Nephron progenitor cell (in vitro differentiated cells): Measurements from ENCODE around the gene CCL19.
A peak's percentile ranks its signal among the peaks of the same experiment; 100 is the strongest.

Source experiments
- DNase-seq: peaks from one replicate; pipeline ENCODE4 v3.0.0; 2021
- H3K27ac Mint-ChIP-seq: 2 replicates; pipeline ENCODE4 v1.8.0; 2021; ENCODE audit warnings: mild to moderate bottlenecking, moderate library complexity, mixed read lengths
- H3K27me3 Mint-ChIP-seq: 2 replicates; pipeline ENCODE4 v1.8.0; 2021; ENCODE audit warnings: mild to moderate bottlenecking, low read depth, mixed read lengths; ENCODE audit not compliant: poor library complexity
- H3K36me3 Mint-ChIP-seq: 2 replicates; pipeline ENCODE4 v1.8.0; 2021; ENCODE audit warnings: low read depth, mixed read lengths
- H3K4me1 Mint-ChIP-seq: 2 replicates; pipeline ENCODE4 v1.8.0; 2021; ENCODE audit warnings: mixed read lengths
- H3K4me3 Mint-ChIP-seq: 2 replicates; pipeline ENCODE4 v1.8.0; 2021; ENCODE audit warnings: mild to moderate bottlenecking, moderate library complexity, mixed read lengths
- H3K9me3 Mint-ChIP-seq: 2 replicates; pipeline ENCODE4 v1.8.0; 2021; ENCODE audit warnings: mild to moderate bottlenecking, moderate library complexity, mixed read lengths
- CTCF ChIP-seq: fragments of 200-600 bp; sonication (generic); IDR thresholded peaks from 2 replicates; pipeline ENCODE4 v1.5.0; 2021; ENCODE audit warnings: antibody characterized with exemption

Gene CCL19

GRCh38 chr9:34651876-34652601 is 39.0 kb downstream of the CCL19 start, which contains the start of gene IL11RA:
Gene IL11RA (plus strand): TSS chr9:34652185. CDS start chr9:34655218, 3,033 bp downstream.
- Mint-ChIP-seq H3K27me3 (peaks cover 4% of the 10 kb centered on the region), H3K4me3 (peak within 1 kb of the TSS; percentile 82), H3K36me3 (peaks cover 24% of the 10 kb centered on the region), H3K4me1 (peaks cover 90% of the 10 kb centered on the region), H3K9me3 (no peaks in the 10 kb centered on the region), H3K27ac (peak within 1 kb of the TSS; percentile 99)
- TF ChIP-seq CTCF: no peak
- DNase-seq: peak; percentile 91

GRCh38 chr9:34651321-34651720 is 39.8 kb downstream of the CCL19 start:
- no peak for DNase-seq
- H3K36me3 Mint-ChIP-seq: peaks cover 24% of the 10 kb centered on the region
- H3K9me3 Mint-ChIP-seq: no peaks in the 10 kb centered on the region
- peak overlapping the region; percentile 82 for H3K4me3 Mint-ChIP-seq
- peaks cover 87% of the 10 kb centered on the region for H3K4me1 Mint-ChIP-seq
- H3K27me3 Mint-ChIP-seq: peaks cover 2% of the 10 kb centered on the region
- no peak for TF ChIP-seq CTCF
- H3K27ac Mint-ChIP-seq: peak overlapping the region; percentile 99

- H3K4me1 Mint-ChIP-seq: peaks cover 89% of the 10 kb centered on the region
- H3K27ac Mint-ChIP-seq: peak overlapping the region; percentile 99
- H3K4me3 Mint-ChIP-seq: peak overlapping the region; percentile 82
Measured at GRCh38 chr9:34650816-34651215, 40.3 kb downstream of the CCL19 start.

GRCh38 chr9:34648673-34649072 is 42.4 kb downstream of the CCL19 start:
- TF ChIP-seq CTCF: no peak
- peaks cover 6% of the 10 kb centered on the region for H3K27me3 Mint-ChIP-seq
- H3K36me3 Mint-ChIP-seq: peaks cover 24% of the 10 kb centered on the region
- no peak for DNase-seq
- peaks cover 82% of the 10 kb centered on the region for H3K4me1 Mint-ChIP-seq
- H3K9me3 Mint-ChIP-seq: no peaks in the 10 kb centered on the region
- H3K4me3 Mint-ChIP-seq: peak overlapping the region; percentile 94
- peak overlapping the region; percentile 24 for H3K27ac Mint-ChIP-seq

More at GRCh38 chr9:34650816-34651215, 40.3 kb downstream of the CCL19 start:
- TF ChIP-seq CTCF: no peak
- H3K36me3 Mint-ChIP-seq: peaks cover 24% of the 10 kb centered on the region
- no peak for DNase-seq
- H3K9me3 Mint-ChIP-seq: no peaks in the 10 kb centered on the region
- no peaks in the 10 kb centered on the region for H3K27me3 Mint-ChIP-seq

GRCh38 chr9:34647651-34648050 is 43.4 kb downstream of the CCL19 start:
- H3K27me3 Mint-ChIP-seq: peaks cover 6% of the 10 kb centered on the region
- H3K9me3 Mint-ChIP-seq: no peaks in the 10 kb centered on the region
- peak overlapping the region; percentile 94 for H3K4me3 Mint-ChIP-seq
- H3K27ac Mint-ChIP-seq: peak overlapping the region; percentile 87
- no peak for TF ChIP-seq CTCF
- H3K36me3 Mint-ChIP-seq: peaks cover 24% of the 10 kb centered on the region
- no peak for DNase-seq
- peaks cover 71% of the 10 kb centered on the region for H3K4me1 Mint-ChIP-seq

- Mint-ChIP-seq H3K4me1 (peaks cover 65% of the 10 kb centered on the region), H3K36me3 (peaks cover 24% of the 10 kb centered on the region), H3K27ac (peak overlapping the region; percentile 87), H3K4me3 (peak overlapping the region; percentile 94), H3K27me3 (peaks cover 6% of the 10 kb centered on the region), H3K9me3 (no peaks in the 10 kb centered on the region)
- no peak for DNase-seq
- no peak for TF ChIP-seq CTCF
Measured at GRCh38 chr9:34647084-34647403, 44.0 kb downstream of the CCL19 start.
